ENCODE results near the gene TSPAN18.

GRCh38 chr11:44729713-44730112, 3.0 kb downstream of the TSPAN18 start:
- TF ChIP-seq CTCF (IDR thresholded peaks at IDR 0.05) (no peak), REST (IDR thresholded peaks at IDR 0.05; ENCODE audit: insufficient read depth in 1 of 2, low read depth in 2 of 2, low read length in 1 of 2) (no peak), POLR2AphosphoS5 (IDR thresholded peaks at IDR 0.05; ENCODE audit: low read depth, low read length) (no peak), TCF7L2 (IDR thresholded peaks at IDR 0.05; ENCODE audit: low read depth, low read length) (no peak), SIN3A (IDR thresholded peaks at IDR 0.05; ENCODE audit: borderline replicate concordance, insufficient read depth, low read depth, low read length) (no peak)

All from Panc1 (cell line).